PC-3 (cell line): ENCODE data around the gene ERGIC3. TPM values are rescaled to one million over a fixed set of nuclear protein-coding genes. Genes with fewer than 3 reads are reported as not detected.

Experiments
- ATAC-seq: fragments of 200-7000 bp; cut with Tn5 transposase; 2 replicates; pipeline ENCODE4 v1.9.1; 2020; ENCODE audit warnings: mild to moderate bottlenecking, moderate library complexity
- BruUV-seq: library from RNA; stranded (reverse); fragments of 400-500 nt; replicated peaks from 2 replicates; lab custom pipeline; 2021; lab: Mats Ljungman, UMichigan
- CTCF ChIA-PET: fragments of 300-600 bp; sonication (Branson Sonifier 250); formaldehyde crosslinking; loops from one replicate; lab custom pipeline; 2022; ENCODE audit warnings: antibody characterized with exemption; lab: Charles Lee
- POLR2A ChIA-PET: fragments of 300-600 bp; sonication (Branson Sonifier 250); formaldehyde crosslinking; loops from one replicate; lab custom pipeline; 2022; ENCODE audit warnings: antibody characterized with exemption; ENCODE audit not compliant: unreplicated experiment; lab: Charles Lee
- DNase-seq: peaks from one replicate; pipeline ENCODE4 v3.0.0-alpha.2; 2015
- H2AFZ ChIP-seq: fragments of 300-600 bp; sonication (generic); 2 replicates; pipeline ENCODE4 v1.6.0; 2016; ENCODE audit warnings: antibody characterized with exemption, low read length
- H3F3A ChIP-seq: fragments of 300-600 bp; sonication (generic); one replicate; pipeline ENCODE4 v1.6.0; 2017; ENCODE audit warnings: antibody characterized with exemption, low read length, control low read depth, mild to moderate bottlenecking; ENCODE audit not compliant: unreplicated experiment
- H3K27ac ChIP-seq: fragments of 300-600 bp; sonication (generic); 2 replicates; pipeline ENCODE4 v1.5.1; 2016; ENCODE audit warnings: mild to moderate bottlenecking, low read length
- H3K27me3 ChIP-seq: fragments of 300-600 bp; sonication (generic); 2 replicates; pipeline ENCODE4 v1.6.1; 2016; ENCODE audit warnings: low read length, mixed read lengths
- H3K36me3 ChIP-seq: fragments of 300-600 bp; sonication (generic); 2 replicates; pipeline ENCODE4 v1.6.1; 2016; ENCODE audit warnings: low read depth, mixed run types, low read length, mixed read lengths
- H3K4me1 ChIP-seq: fragments of 300-600 bp; sonication (generic); 2 replicates; pipeline ENCODE4 v1.5.1; 2016; ENCODE audit warnings: low read length; ENCODE audit not compliant: insufficient read depth
- H3K4me2 ChIP-seq: fragments of 300-600 bp; sonication (generic); 2 replicates; pipeline ENCODE4 v1.6.0; 2016; ENCODE audit warnings: low read length
- H3K4me3 ChIP-seq: fragments of 300-600 bp; sonication (generic); 2 replicates; pipeline ENCODE4 v1.5.1; 2016; ENCODE audit warnings: mild to moderate bottlenecking, low read length, mixed read lengths
- H3K79me2 ChIP-seq: fragments of 300-600 bp; sonication (generic); 2 replicates; pipeline ENCODE4 v1.6.1; 2017; ENCODE audit warnings: low read length, mixed read lengths
- H3K9ac ChIP-seq: fragments of 300-600 bp; sonication (generic); 2 replicates; pipeline ENCODE4 v1.6.0; 2016; ENCODE audit warnings: mild to moderate bottlenecking, low read length
- H3K9me2 ChIP-seq: fragments of 300-600 bp; sonication (generic); replicated peaks from 2 replicates; pipeline ENCODE4 v1.6.1; 2016; ENCODE audit warnings: mixed run types, low read length, mixed read lengths
- H3K9me3 ChIP-seq: fragments of 300-600 bp; sonication (generic); 2 replicates; pipeline ENCODE4 v1.6.1; 2016; ENCODE audit warnings: low read length, mixed read lengths
- H4K20me1 ChIP-seq: fragments of 300-600 bp; sonication (generic); 2 replicates; pipeline ENCODE4 v1.6.1; 2016; ENCODE audit warnings: low read length, mixed read lengths
- CTCF ChIP-seq: fragments of 300-600 bp; sonication (generic); conservative IDR thresholded peaks from 2 replicates; pipeline ENCODE4 v1.5.1; 2017; ENCODE audit warnings: antibody characterized with exemption, low read depth, mild to moderate bottlenecking, low read length
- EZH2 ChIP-seq: fragments of 300-600 bp; sonication (generic); IDR thresholded peaks from one replicate; pipeline ENCODE4 v1.6.1; 2017; ENCODE audit warnings: antibody characterized with exemption, mild to moderate bottlenecking, low read length; ENCODE audit not compliant: unreplicated experiment
- EZH2phosphoT487 ChIP-seq: fragments of 300-600 bp; sonication (generic); IDR thresholded peaks from 2 replicates; pipeline ENCODE4 v1.6.1; 2018; ENCODE audit warnings: mild to moderate bottlenecking, antibody characterized with exemption, low read length, borderline replicate concordance
- intact Hi-C: fragments of 100-400 bp; cut with micrococcal nuclease; formaldehyde crosslinking; loops from 2 replicates; pipeline ENCODE4 v1.9.0; 2023
- total RNA-seq: library from RNA; depleted of rRNA; stranded (reverse); fragments of >200 nt; gene quantifications from 2 replicates; pipeline ENCODE4 v1.2.3, GENCODE V29; 2014

Gene ERGIC3
- total RNA-seq, 1 experiment from 2014 or later: 284 TPM

DNA sequence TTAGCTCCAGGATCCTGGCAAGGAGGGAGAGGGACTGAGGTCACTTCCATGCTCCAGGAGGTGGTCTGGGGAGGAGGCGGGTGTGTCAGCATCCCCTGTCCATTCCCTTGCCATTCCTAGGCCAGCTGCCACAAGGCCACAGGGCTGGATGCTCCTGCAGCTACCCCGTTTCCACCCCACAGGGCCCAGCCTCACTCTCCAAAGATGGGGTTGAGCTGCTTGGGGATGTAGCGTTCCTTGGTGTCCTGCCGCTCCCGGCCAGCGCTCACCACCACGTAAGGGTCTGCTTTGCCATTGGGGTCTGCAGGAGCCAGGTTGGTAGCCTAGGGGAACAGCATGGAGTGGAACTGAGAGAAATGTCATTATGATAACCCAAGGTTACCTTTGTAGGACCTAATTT lies 23.0 kb downstream of the ERGIC3 start:
- H3K4me1 ChIP-seq: peaks cover 9% of the 10 kb centered on the region; the same call in 1 of the 2 replicates
- H2AFZ ChIP-seq: no peak overlapping the region
- H3K9me3 ChIP-seq: no peaks in the 10 kb centered on the region
- H3K9ac ChIP-seq: no peak overlapping the region
- no peak overlapping the region for H3K27ac ChIP-seq
- no peaks in the 10 kb centered on the region; the same call in 1 of the 2 replicates for H3K36me3 ChIP-seq
- BruUV-seq: no TSS peak
- no peak for TF ChIP-seq CTCF
- TF ChIP-seq EZH2phosphoT487: no peak
- TF ChIP-seq EZH2: no peak
- intact Hi-C loops: loop anchor here (5.0 kb wide), 1 partner anchor 37 kb away; no protein-coding TSS in a partner anchor
- no peak overlapping the region for H3K4me3 ChIP-seq
- POLR2A ChIA-PET: no interaction called here
- no peaks in the 10 kb centered on the region for H3K27me3 ChIP-seq
- H3F3A ChIP-seq: no peaks in the 10 kb centered on the region
- H4K20me1 ChIP-seq: no peaks in the 10 kb centered on the region
- no peaks in the 10 kb centered on the region for H3K79me2 ChIP-seq
- ATAC-seq: no peak
- H3K9me2 ChIP-seq: no peaks in the 10 kb centered on the region
- DNase-seq: no peak
- H3K4me2 ChIP-seq: no peak overlapping the region
- CTCF ChIA-PET: no interaction called here

DNA sequence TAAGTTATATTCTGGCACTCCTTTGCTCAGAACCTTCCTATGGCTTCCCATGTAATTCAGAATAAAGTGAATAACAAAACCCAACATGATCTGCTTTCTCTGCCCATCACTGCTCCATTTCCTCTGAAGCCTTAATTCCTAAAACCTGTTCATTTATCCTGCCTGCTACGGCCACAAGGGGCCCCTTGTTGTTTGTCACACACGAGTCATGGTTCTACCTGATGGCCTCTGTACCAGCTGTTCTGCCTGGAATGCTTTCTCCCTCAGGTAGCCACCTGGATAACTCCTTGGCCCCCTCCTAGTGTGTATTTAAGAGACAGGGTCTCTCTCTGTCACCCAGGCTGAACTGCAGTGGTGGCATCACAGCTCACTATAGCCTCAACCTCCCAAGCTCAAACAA lies 26.8 kb downstream of the ERGIC3 start:
- Histone ChIP-seq H4K20me1 (no peaks in the 10 kb centered on the region), H3K9me2 (no peaks in the 10 kb centered on the region), H3K4me1 (no peaks in the 10 kb centered on the region), H3F3A (no peaks in the 10 kb centered on the region), H3K4me3 (no peak overlapping the region), H3K4me2 (no peak overlapping the region), H3K79me2 (no peaks in the 10 kb centered on the region), H3K9ac (no peak overlapping the region), H3K9me3 (no peaks in the 10 kb centered on the region), H3K27me3 (no peaks in the 10 kb centered on the region), H3K27ac (no peak overlapping the region), H2AFZ (no peak overlapping the region), H3K36me3 (peaks cover 6% of the 10 kb centered on the region)
- peak; percentile 97 for ATAC-seq
- intact Hi-C loops: loop anchor here (2.0 to 5.0 kb wide), 2 partner anchors 34 to 50 kb away; no protein-coding TSS in a partner anchor
- ChIA-PET POLR2A (no interaction called here), CTCF (interaction anchor here (0.6 to 0.7 kb wide), 2 partner anchors 42 to 89 kb away, joined by 3 read pairs; no protein-coding TSS in a partner anchor)
- TF ChIP-seq CTCF (peak; percentile 69), EZH2phosphoT487 (no peak), EZH2 (no peak)
- peak; percentile 70 for DNase-seq
- no TSS peak for BruUV-seq

DNA sequence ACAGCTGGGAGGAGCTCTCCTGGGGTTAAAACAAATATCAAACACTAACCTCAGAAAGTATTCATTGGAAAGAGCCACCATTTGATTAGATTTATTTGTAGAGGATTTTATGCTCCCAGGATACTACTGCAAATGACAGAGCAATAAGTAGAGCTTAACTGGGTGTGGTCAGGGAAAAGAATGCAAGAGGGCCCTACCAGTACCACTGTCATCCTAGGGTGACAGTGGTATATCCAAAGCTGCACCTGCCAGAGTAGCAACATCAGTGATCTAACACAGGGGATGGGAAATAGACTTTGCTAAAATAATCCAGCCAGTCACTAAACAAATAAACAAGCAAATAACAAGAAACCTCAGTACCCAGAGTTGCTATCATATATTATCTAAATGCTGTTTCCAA lies 29.7 kb downstream of the ERGIC3 start:
- Histone ChIP-seq H3K4me1 (peaks cover 11% of the 10 kb centered on the region), H3K27me3 (no peaks in the 10 kb centered on the region), H3K9ac (no peak overlapping the region), H3K27ac (no peak overlapping the region), H4K20me1 (no peaks in the 10 kb centered on the region), H3K4me3 (no peak overlapping the region), H3K79me2 (no peaks in the 10 kb centered on the region), H2AFZ (no peak overlapping the region), H3K4me2 (no peak overlapping the region), H3K36me3 (peaks cover 20% of the 10 kb centered on the region), H3F3A (no peaks in the 10 kb centered on the region), H3K9me3 (no peaks in the 10 kb centered on the region), H3K9me2 (no peaks in the 10 kb centered on the region)
- intact Hi-C loops: no loop called here
- ATAC-seq (peak; percentile 53), DNase-seq (no peak)
- ChIA-PET CTCF (no interaction called here), POLR2A (no interaction called here)
- TF ChIP-seq EZH2 (no peak), EZH2phosphoT487 (no peak), CTCF (no peak)
- BruUV-seq: no TSS peak
